GM18517 (cell line): ENCODE measurements around the gene MTFR2.
A peak's percentile ranks its signal among the peaks of the same experiment; 100 is the strongest.
"Not testable (repeated sequence)": the region's sequence is repeated elsewhere in the genome, so short reads cannot be mapped to it uniquely, and the experiment has no call there.

Source experiments
- ATAC-seq: cut with Tn5 transposase; IDR thresholded peaks from one replicate; pipeline ENCODE4 v1.9.1; 2021; ENCODE audit warnings: mild to moderate bottlenecking, moderate library complexity; ENCODE audit not compliant: unreplicated experiment

The MTFR2 gene

GRCh38 chr6:136236466-136237293 lies 13.4 kb downstream of the MTFR2 start:
- ATAC-seq, result no peak

DNA sequence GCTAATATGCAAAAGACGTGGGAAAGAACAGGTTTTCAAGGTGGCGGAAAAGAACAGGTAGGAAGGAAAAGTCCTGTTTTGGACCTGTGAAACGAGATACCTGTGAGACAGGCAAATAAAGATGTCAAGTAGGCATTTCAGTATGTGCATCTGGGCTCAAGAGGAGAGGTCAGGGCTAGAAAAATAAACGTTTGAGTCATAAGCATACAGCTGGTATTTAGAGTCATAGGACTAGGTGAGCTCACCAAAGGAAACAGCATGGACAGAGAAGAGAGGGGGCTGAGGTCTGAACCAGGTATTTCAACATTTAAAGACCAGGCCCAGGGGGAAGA lies 14.9 kb downstream of the MTFR2 start:
- ATAC-seq, result no peak

DNA sequence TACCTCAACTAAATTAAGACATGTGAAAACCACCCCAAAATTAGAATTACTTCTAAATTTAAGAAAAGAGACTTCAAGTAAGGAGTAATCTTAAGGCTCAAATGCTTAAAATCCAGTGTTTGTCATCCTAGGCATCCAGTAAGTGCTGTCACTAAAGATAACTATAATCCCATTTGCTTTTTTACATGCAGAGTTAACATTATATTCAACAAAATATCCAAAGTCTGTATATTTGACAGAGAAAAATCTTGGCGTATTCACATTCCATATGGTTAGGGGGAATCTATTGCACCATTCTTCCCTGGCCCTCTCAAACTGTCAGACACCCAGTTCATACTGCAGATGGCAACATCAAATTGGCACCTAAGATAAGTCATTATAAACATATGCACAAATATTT lies 17.4 kb downstream of the MTFR2 start:
- ATAC-seq, result no peak

GRCh38 chr6:136230219-136230853 lies 19.8 kb downstream of the MTFR2 start:
- no peak for ATAC-seq

GRCh38 chr6:136228814-136229213 lies 21.3 kb downstream of the MTFR2 start:
- ATAC-seq, result no peak

DNA sequence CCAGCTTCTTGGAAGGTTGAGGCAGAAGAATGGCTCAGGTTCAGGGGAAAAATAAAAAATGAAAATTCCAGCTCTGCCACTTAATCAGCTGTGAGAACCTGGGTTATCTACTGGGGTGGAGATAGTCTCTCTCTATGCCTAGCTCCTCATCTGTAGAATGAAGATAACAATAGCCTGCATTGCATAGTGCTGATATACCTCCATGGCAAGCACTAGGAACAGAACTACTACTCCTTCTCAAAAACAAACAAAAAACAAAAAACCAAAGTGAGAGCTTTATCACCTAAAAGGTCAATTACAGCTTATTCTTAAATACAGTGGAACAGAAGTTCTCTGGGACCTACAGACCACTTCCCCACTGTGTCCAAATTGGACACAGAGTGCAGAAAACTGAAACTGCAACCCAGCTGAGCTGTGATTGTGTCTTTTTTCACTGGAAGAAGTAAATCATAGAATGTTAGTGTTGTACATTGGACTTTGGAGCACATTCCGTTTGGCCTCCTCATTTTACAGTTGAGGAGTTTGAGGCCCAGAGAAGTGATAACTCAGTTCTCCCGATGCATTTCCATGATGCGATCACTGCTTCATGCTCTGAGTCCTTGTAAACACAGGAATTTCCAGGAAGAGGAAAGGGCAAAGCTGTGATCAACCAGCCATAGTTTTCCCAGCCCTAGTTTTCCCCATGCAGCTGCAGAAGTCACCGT lies 23.3 kb downstream of the MTFR2 start:
- no peak for ATAC-seq

DNA sequence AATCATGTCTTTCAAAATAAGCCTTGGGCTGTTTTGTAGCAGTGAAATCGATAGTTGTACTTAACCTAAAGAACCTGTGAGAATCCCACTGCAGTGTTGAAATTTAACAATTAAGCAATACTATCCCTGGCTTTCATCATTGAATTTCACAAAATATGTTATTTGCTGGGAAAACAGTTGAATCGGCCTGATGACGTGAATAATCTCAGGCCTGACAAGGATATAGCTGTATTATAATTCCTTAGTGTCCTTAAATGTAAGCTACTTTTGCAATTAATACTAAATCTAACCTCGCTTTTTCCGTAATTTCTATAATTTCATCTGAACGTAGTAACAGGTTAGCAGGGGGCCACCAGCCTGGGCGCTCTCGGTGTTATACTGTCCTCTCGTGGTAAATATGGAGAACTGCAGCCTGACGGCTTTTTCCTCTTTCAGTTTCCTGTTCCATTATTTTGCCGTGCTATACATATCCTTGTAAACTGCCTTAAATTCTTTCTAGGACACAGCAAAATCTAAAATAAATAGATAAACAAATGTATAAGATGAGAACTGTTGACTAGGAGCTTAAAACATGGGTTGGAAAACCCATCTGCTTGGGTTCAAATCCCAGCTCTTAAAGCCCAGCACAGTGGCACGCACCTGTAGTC lies 24.0 kb downstream of the MTFR2 start:
- ATAC-seq, result peak; percentile 80

DNA sequence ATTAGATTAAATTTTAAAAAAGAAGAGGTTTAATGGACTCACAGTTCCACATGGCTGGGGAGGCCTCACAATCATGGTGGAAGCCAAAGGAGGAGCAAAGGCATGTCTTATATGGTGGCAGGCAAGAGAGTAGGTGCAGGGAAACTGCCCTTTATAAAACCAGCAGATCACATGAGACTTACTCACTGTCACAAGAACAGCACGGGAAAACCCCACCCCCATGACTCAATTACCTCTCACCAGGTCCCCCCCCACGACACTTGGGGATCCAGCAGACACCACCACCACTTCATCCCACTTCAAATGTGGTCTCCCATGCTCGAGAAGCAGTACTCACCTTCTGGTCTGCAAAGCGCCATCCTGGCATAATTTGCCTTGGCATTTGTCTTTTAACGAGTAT lies 24.6 kb downstream of the MTFR2 start:
- ATAC-seq, result no peak

DNA sequence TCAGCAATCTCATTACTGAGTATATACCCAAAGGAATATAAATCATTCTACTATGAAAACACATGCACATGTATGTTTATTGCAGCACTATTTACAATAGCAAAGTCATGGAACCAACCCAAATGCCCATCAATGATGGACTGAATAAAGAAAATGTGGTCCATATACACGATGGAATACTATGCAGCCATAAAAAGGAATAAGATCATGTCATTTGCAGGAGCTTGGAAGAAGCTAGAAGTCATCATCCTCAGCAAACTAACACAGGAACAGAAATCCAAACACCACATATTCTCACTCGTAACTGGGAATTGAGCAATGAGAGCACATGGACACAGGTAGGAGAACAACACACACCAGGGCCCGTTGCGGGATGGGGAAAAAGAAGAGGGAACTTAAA lies 25.1 kb downstream of the MTFR2 start:
- not testable (repeated sequence) for ATAC-seq

GRCh38 chr6:136216503-136217401 lies 33.4 kb downstream of the MTFR2 start:
- no peak for ATAC-seq

GRCh38 chr6:136213853-136214252 lies 36.3 kb downstream of the MTFR2 start:
- ATAC-seq, result no peak

GRCh38 chr6:136213012-136213539 lies 37.0 kb downstream of the MTFR2 start:
- ATAC-seq, result no peak

DNA sequence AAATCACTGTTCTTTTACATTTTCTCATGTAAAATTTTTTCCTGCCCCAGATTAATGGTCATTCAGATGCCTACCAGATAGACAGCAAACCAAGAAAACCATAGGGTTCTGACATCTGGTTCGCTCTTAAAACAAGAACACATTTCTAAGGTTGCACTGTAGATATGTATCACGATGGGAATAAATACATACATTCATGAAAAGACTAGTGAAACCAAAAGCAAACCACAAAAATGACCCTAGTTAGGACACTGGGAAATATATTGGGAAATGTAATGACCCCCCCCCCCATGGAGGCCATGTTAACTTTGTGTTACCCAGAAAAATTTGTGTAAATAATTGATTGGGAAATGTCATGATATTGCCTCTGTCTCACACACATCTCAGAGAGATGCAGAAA lies 37.5 kb downstream of the MTFR2 start:
- no peak for ATAC-seq

DNA sequence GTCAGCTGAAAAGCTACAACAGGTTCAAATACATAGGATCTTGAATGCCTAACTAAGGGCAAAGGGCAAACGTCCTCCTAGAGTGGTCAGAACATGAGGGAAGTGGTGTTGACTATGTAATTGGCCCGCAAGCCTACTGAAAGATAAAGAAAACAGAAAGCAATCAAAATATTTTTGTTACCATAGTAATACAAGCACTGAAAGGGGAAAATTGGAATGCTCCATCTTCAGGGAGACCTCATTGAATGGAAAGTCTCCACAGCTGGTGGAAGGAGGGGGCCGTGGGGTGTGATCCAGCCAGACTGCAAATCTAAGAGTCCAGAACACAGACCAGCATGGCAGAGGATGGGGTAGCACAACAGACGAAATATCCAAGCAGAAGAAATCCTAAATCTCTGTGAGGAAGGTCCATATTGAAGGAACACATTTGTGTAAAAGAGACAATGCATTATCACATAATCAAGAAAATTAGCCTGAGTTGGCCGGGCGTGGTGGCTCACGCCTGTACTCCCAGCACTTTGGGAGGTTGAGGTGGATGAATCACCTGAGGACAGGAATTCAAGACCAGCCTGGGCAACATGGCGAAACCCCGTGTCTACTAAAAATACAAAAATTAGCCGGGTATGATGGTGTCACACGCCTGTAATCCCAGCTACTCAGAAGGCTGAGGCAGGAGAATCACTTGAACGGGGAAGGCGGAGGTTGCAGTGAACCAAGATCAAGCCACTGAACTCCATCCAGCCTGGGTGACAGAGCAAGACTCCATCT lies 39.5 kb downstream of the MTFR2 start:
- ATAC-seq, result no peak

DNA sequence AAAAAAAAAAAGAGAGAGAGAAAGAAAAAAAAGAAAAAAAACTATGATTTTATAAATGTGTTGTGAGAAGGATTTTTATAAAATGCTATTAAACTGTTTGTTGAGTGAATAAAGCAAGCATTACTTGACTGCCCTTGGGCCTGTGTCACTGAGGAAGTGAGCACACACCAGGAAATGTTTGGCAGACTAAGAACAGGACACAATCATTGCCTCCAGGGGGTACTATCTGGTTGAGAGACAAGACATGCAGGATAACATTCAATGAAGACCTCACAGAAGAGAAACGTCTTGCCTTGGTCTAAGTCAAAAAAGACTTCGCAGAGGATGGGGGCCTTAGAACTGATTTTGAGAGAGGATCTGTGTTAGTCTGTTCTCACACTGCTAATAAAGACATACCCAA lies 40.6 kb downstream of the MTFR2 start:
- ATAC-seq, result no peak

GRCh38 chr6:136208783-136209182 lies 41.3 kb downstream of the MTFR2 start:
- ATAC-seq, result no peak

DNA sequence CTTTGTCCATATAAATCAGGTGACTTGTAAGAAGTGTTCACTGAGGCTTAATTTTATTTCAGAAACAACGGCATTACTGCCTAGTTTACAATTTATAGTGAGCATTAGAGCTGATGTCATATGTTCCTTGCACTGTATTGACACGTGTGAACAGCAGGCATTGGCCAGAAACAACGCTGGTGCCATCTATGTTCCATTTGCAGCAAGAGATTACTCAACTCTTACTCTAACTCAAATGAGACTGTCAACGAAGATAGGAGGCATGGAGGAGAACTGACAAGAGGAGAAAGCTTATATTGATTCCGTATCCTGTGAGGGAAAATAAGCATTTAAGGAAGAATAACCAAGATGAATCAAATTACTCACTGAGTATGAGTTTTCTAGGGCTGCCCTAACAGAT lies 48.4 kb downstream of the MTFR2 start:
- ATAC-seq, result no peak

DNA sequence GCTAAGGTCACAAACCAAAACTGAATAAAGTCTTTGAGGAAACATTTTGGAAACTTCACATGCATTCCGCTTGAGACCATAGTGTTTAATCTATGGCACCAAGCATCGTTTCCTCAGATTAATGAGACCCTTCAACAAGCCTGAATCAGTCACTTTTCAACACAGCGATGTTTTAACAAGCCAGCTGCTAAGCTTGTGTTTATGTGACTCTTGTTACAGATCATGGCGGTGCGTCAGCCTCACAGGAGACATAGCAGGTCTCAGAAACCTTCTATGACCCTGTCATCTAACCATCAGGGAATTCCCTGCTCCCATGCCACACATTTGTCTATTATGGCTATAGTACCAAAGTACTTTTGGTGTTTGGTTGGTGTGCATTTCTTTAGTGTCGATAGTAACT lies 57.2 kb downstream of the MTFR2 start:
- no peak for ATAC-seq

DNA sequence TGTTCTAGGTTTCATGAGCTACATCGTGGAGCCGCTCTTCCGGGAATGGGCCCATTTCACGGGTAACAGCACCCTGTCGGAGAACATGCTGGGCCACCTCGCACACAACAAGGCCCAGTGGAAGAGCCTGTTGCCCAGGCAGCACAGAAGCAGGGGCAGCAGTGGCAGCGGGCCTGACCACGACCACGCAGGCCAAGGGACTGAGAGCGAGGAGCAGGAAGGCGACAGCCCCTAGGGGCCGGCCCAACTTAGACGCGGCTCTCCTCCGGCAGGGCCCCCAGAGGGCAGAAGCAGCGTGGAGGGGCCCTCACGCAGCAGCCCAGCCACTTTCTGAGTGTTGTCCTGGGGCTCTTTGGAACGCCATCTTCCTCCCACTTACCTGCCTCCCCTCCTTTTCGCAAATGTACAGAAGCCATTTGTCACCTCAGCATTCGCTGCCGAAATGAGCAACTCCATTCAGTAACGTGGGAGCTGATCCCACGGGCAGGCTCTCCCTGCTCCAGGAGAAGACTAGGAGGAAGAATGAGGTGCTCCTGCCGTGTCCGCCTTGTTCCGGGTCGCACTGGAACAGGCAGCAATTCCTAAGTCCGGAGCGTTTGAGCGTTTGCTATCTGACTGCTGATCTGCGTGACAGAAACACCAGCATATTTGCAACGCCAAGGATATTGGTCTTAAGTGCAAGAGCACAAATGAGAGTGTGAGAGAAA lies 58.4 kb downstream of the MTFR2 start:
- ATAC-seq, result no peak
